Sigmoid colon (tissue), 4 donors: ENCODE data around the gene MYH11.

Experiments
- CTCF ChIP-seq, 4 experiments: fragments of 450-650 bp in 3 of 4; fragments of 200-600 bp in 1 of 4; IDR thresholded peaks; one replicate each; pipeline ENCODE4 v1.5.1; 2016 to 2019; ENCODE audit warnings: antibody characterized with exemption in 4 of 4, mild to moderate bottlenecking in 3 of 4, moderate library complexity in 2 of 4
- EP300 ChIP-seq, 4 donors: sonication (generic); formaldehyde crosslinking; IDR thresholded peaks; one replicate each; pipeline ENCODE4 v1.6.1; 2017; ENCODE audit warnings: antibody characterized with exemption in 4 of 4
- POLR2A ChIP-seq, 2 donors: fragments of 450-650 bp; IDR thresholded peaks; one replicate each; pipeline ENCODE4 v1.6.1; 2016; ENCODE audit warnings: antibody characterized with exemption in 2 of 2, mild to moderate bottlenecking in 2 of 2, moderate library complexity in 2 of 2

- no peak for TF ChIP-seq POLR2A (IDR thresholded peaks at IDR 0.05)
- no peak for TF ChIP-seq CTCF (IDR thresholded peaks at IDR 0.05)
- no peak for TF ChIP-seq EP300 (IDR thresholded peaks at IDR 0.05)
Observed at GRCh38 chr16:15835136-15835878, 21.5 kb downstream of the MYH11 start.
